ENCODE measurements around the gene GRAMD4.
"Not testable (repeated sequence)": the region's sequence is repeated elsewhere in the genome, so short reads cannot be mapped to it uniquely, and the experiment has no call there.

Gene GRAMD4

GRCh38 chr22:46639843-46640242 lies 19.7 kb downstream of the GRAMD4 start:
- DNase-seq: no peak

GRCh38 chr22:46640293-46641055 lies 20.3 kb downstream of the GRAMD4 start:
- no peak for DNase-seq

DNA sequence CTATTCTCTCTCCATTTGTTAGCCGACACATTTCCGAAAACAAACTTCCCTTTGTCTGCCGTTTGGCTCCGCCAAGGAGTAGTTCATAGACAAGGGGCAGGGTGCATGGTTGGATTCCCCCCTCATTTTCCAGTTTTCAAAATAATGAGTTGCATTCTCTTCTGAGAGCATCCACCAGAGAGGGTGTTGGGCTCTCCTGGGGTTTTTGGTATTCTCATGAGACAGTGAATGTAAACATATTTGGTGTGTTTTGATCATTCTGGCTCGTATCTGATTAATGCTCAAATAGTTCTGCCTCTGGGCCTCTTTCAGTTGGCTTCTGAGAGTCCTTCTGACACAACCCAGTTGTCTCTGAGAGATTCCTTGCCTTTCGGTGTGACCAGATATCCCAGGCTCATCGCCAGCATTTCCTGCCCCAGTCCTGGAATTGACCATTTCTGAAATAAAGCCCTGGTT lies 21.7 kb downstream of the GRAMD4 start:
- no peak for DNase-seq

- DNase-seq: not testable (repeated sequence)
Measured at GRCh38 chr22:46642840-46643480, 22.8 kb downstream of the GRAMD4 start.

- DNase-seq: no peak
Measured at GRCh38 chr22:46646531-46647215, 26.5 kb downstream of the GRAMD4 start.

GRCh38 chr22:46648225-46648820 lies 28.1 kb downstream of the GRAMD4 start:
- not testable (repeated sequence) for DNase-seq

GRCh38 chr22:46649141-46650077 lies 29.2 kb downstream of the GRAMD4 start:
- DNase-seq: peak; percentile 94

DNA sequence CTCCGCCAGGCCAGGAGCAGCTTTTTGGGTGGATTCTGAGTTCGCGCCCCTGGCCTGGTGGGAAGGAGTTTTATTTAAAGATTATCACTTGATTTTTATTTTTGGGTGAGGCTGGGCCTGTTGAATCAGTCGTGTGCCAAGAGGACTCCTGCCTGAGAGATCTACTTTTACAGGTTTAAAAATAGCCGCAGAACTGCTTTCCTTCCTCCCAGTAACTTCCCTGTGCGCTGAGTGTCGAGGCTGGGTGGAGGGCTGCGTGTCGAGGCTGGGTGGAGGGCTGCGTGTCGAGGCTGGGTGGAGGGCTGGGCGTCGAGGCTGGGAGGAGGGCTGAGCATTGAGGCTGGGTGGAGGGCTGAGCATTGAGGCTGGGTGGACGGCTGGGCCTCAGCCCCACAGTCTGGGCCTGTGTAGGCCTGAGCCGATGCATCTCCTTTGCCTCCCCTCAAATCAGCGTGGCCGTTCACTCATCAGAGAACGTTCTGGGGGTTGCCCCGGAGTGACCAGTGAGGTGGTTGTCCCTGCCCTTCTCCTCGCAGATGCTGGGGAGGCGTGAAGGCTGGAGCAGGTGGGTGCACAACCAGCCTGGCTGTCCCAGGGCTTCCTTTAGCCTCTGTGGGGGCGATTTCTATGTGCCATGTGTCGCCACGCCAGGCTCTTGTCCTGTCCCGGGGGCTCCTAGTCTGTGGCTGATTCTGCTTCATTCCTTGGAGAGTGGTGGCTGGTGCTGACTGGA lies 30.1 kb downstream of the GRAMD4 start:
- no peak for DNase-seq

DNA sequence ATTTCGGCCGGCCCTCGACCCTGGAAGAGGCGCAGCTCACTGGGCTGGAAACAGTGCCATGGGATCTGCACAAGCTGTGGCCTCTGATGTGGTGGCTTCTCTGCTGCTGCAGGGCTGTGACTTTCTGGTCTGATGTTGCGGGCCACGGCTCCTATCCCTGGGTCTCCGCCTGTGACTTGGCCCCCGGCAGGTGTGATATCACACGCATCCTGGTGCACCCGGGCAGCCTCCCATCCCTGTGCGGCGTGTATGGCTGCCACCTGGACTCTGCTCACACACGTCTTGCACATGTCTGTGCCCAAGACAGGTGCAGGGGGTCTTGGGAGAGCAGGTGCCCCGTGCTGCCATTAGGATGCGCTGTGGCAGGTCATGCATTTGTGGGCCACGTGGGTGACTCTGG lies 31.1 kb downstream of the GRAMD4 start:
- no peak for DNase-seq

- DNase-seq: no peak
Measured at GRCh38 chr22:46652081-46652846, 32.1 kb downstream of the GRAMD4 start.

DNA sequence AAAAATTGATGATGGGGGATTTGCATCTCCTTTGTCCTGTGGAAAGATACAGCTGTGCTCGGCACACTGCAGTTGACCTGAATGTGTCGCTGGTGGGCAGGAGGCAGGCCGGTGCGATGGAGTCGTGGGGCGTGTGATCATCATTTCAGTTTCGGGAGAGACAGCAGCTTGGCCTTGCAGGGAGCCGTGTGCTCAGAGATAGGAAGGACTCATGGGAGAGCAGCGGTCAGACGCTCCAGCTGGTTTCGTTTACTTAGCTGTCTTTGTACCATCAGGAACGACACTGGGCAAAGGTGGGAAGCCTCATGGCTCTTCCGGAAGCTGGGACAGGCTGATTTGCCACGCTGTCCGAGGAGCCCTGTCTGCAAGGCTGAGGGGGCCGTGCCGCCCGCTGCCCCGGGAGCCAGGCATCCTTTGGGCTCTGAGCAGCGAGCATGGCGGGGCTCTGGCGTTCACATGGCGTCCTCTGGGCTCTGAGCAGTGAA lies 32.7 kb downstream of the GRAMD4 start:
- DNase-seq: peak; percentile 63

DNA sequence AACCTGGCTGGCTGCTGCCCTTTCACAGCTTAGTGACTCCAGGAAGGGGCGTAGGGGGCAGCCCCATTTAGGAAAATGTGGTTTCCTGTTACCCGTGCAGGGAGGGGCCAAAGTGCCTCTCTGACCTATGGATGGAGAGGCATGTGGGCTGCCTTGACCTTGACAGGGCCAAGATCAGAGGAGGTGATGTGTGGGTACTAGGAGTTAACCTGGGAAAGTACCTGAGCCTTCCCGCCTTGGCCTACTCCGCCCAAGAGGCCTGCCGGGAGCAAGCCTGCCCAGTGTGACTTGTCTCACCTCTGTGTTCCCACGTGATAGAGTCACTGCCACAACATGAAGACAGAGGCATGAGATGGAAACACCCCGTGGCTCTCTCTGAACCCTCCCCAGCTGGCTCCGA lies 33.4 kb downstream of the GRAMD4 start:
- no peak for DNase-seq

- DNase-seq: no peak
Measured at GRCh38 chr22:46654426-46654825, 34.2 kb downstream of the GRAMD4 start.

- no peak for DNase-seq
Measured at GRCh38 chr22:46654927-46655595, 34.9 kb downstream of the GRAMD4 start.

DNA sequence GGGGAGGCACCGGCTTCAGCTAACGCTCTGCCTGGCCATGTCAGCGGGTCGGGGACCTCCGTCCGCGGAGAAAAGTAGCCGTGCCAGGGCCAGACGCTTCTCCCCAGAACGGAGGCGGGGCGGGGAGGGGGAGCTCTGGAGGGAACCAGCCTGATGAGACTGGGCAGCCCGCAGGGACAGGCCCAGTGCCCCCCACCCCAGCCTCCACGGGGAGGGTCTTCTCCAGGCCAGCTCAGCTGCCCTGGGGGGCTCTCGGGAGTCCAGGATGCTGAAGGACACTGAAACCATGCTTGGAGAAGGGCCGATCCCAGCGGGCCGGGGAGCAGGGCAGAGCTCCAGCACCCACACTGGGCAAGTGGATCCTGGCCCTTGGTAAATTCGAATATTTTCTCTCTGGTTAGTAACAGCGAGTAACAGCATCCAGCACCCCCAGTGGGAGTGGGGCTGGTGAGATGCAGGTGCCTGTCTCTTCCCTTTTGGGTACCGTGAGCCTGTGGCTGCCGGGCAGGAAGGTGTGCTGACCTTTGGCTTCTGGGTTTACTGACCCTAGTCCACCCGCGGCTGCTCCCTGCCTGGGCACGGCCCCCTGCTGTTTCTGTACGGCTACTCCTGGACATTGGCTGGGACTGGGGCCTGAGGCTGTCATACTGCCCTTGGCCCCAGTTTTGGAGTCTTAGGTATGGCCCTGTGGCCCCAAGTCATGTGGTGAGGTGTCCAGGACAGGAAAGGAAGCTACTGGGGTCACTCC lies 35.8 kb downstream of the GRAMD4 start:
- no peak for DNase-seq

DNA sequence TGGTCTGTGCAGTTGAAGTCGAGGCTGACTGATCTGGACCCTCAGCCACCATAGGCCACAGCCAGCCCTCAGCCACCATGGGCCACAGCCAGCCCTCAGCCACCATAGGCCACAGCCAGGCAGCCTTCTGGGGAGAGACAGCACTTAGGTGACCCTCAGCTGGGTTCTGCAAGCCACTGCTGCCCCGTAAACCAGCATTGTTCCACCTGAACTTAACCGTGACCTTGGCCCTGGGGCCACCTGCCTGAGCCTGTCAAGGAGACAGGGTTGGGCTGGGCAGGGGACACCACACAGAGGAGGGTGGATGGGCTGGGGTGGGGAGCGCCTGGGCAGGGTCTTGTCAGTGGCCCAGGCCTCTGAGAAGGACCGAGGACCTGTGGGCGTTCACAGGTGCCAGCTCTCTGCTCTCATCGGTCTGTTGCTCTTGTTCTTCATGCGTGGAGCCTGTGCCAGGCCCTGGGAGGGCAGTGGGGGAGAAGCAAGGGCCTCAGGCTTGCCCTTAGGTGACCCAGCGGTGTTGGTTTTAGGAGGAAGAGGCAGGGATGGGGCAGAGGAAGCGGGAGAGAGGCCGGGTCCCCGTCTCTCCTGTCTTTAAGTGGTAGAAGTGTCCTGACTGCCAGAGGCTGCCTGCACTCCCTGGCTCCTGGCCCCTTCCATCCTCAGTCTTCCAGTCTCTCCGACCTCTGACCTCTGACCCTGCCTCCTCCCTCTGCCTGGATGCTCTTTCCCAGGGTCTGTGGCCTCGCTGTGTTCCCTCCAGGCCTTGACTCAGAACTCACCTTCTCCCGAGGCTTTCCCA lies 36.9 kb downstream of the GRAMD4 start:
- no peak for DNase-seq

GRCh38 chr22:46657655-46657953 lies 37.4 kb downstream of the GRAMD4 start:
- no peak for DNase-seq
